Vagina (tissue), 2 donors: ENCODE measurements around the gene ASB3. TPM values are rescaled to one million over a fixed set of nuclear protein-coding genes. Genes with fewer than 3 reads are reported as not detected.
A peak's percentile ranks its signal among the peaks of the same experiment; 100 is the strongest.

Experiments used
- DNase-seq, 2 donors: peaks; one replicate each; pipeline ENCODE4 v3.0.0-alpha.2; 2017; ENCODE audit errors: extremely low spot score in 2 of 2
- H3K27ac ChIP-seq: fragments of 200-600 bp; sonication (generic); one replicate; pipeline ENCODE4 v1.5.1; 2019
- H3K27me3 ChIP-seq: fragments of 200-600 bp; sonication (generic); one replicate; pipeline ENCODE4 v1.5.1; 2019
- H3K36me3 ChIP-seq, 2 donors: fragments of 200-600 bp; sonication (generic); one replicate each; pipeline ENCODE4 v1.5.1; 2017 to 2019
- H3K4me1 ChIP-seq: fragments of 200-600 bp; sonication (generic); one replicate; pipeline ENCODE4 v1.5.1; 2019
- H3K4me3 ChIP-seq, 2 donors: fragments of 200-600 bp; sonication (generic); 1 replicate in 1 of 2; 2 replicates in 1 of 2; pipeline ENCODE4 v1.5.1; 2016 to 2019
- H3K9me3 ChIP-seq: fragments of 200-600 bp; sonication (generic); one replicate; pipeline ENCODE4 v1.5.1; 2019
- POLR2A ChIP-seq, 2 donors: fragments of 450-650 bp; IDR thresholded peaks; one replicate each; pipeline ENCODE4 v1.6.1; 2017; ENCODE audit warnings: antibody characterized with exemption in 2 of 2, mild to moderate bottlenecking in 2 of 2, moderate library complexity in 2 of 2
- POLR2AphosphoS5 ChIP-seq, 2 donors: sonication (generic); formaldehyde crosslinking; IDR thresholded peaks; one replicate each; pipeline ENCODE4 v1.9.0; 2017; ENCODE audit warnings: antibody characterized with exemption in 2 of 2, mild to moderate bottlenecking in 2 of 2, low read depth in 1 of 2; ENCODE audit not compliant: insufficient read depth in 1 of 2
- intact Hi-C: fragments of 100-400 bp; cut with DNase I; formaldehyde crosslinking; loops from one replicate; pipeline ENCODE4 v1.15.1; 2023
- total RNA-seq: library from RNA; depleted of rRNA; stranded (reverse); fragments of >200 nt; gene quantifications from one replicate; pipeline ENCODE4 v1.2.3, GENCODE V29; 2016
- TF ChIP-seq, protein P1 (sequence below), 3 experiments: fragments of 450-650 bp in 2 of 3; fragments of 200-600 bp in 1 of 3; sonication (generic) in 1 of 3; IDR thresholded peaks; one replicate each; pipeline ENCODE4 v1.5.1; 2017 to 2019; ENCODE audit warnings: antibody characterized with exemption in 3 of 3, mild to moderate bottlenecking in 2 of 3, moderate library complexity in 2 of 3

Gene ASB3
- total RNA-seq, 1 donor from 2014 or later: 13.5 TPM

DNA sequence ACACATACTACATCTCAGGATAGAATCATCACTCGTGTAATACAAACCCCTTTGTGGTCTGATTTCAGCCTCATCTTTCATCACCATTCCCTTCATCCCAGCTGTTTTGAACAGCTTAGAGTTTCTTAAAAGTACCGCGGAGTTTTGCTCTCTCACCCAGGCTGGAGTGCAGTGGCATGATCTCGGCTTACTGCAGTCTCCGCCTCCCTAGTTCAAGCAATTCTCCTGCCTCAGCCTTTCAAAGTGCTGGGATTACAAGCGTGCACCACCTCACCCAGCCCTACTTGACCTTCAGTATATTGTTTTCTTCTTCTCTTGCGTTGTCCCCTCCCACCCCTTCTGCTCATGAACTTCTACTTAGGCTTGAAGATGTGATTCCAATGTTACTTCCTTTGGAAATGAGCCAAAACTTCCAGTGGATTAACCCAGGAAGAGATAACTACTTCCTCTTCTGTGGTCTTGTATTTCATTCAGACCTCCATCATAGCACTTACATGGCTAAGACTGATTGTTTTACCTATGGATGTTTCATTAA, 15.9 kb upstream of the ASB3 start:
- no peaks in the 10 kb centered on the region for H3K27me3 ChIP-seq
- peaks cover 0 to 67% of the 10 kb centered on the region in 2 donors for H3K36me3 ChIP-seq
- no peaks in the 10 kb centered on the region for H3K9me3 ChIP-seq
- no peak overlapping the region for H3K4me3 ChIP-seq
- DNase-seq: no peak
- TF ChIP-seq POLR2AphosphoS5 (IDR thresholded peaks at IDR 0.05; ENCODE audit: insufficient read depth in 1 of 2, low read depth in 1 of 2) (no peak), POLR2A (IDR thresholded peaks at IDR 0.05) (no peak)
- TF ChIP-seq, protein P1, sequence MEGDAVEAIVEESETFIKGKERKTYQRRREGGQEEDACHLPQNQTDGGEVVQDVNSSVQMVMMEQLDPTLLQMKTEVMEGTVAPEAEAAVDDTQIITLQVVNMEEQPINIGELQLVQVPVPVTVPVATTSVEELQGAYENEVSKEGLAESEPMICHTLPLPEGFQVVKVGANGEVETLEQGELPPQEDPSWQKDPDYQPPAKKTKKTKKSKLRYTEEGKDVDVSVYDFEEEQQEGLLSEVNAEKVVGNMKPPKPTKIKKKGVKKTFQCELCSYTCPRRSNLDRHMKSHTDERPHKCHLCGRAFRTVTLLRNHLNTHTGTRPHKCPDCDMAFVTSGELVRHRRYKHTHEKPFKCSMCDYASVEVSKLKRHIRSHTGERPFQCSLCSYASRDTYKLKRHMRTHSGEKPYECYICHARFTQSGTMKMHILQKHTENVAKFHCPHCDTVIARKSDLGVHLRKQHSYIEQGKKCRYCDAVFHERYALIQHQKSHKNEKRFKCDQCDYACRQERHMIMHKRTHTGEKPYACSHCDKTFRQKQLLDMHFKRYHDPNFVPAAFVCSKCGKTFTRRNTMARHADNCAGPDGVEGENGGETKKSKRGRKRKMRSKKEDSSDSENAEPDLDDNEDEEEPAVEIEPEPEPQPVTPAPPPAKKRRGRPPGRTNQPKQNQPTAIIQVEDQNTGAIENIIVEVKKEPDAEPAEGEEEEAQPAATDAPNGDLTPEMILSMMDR (IDR thresholded peaks at IDR 0.05): no peak
- intact Hi-C loops: no loop called here
- no peak overlapping the region for H3K27ac ChIP-seq
- H3K4me1 ChIP-seq: no peaks in the 10 kb centered on the region

DNA sequence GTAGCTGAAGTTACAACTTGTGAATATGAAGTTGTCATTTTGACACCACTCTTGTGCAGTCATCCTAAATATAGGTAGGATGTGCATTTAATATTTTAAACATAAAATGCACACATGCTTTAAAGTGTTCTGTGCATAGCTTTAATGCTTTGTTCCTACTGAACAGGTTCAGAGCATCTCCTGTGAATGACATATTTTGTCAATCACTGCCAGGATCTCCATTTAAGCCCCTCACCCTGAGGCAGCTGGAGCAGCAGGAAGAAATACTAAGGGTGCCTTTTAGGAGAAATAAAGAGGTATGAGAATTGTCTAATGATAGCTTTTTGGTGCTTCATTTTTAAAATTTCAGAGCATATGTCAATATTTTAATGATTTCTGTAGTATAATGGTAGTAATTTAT, 14.8 kb upstream of the ASB3 start:
- DNase-seq: no peak
- Histone ChIP-seq H3K9me3 (no peaks in the 10 kb centered on the region), H3K27me3 (no peaks in the 10 kb centered on the region), H3K27ac (no peak overlapping the region), H3K4me1 (no peaks in the 10 kb centered on the region), H3K4me3 (no peak overlapping the region), H3K36me3 (peaks cover 0 to 60% of the 10 kb centered on the region in 2 donors)
- TF ChIP-seq POLR2A (IDR thresholded peaks at IDR 0.05): no peak
- TF ChIP-seq, protein P1 (IDR thresholded peaks at IDR 0.05): no peak
- no peak for TF ChIP-seq POLR2AphosphoS5 (IDR thresholded peaks at IDR 0.05; ENCODE audit: insufficient read depth in 1 of 2, low read depth in 1 of 2)
- intact Hi-C loops: no loop called here

DNA sequence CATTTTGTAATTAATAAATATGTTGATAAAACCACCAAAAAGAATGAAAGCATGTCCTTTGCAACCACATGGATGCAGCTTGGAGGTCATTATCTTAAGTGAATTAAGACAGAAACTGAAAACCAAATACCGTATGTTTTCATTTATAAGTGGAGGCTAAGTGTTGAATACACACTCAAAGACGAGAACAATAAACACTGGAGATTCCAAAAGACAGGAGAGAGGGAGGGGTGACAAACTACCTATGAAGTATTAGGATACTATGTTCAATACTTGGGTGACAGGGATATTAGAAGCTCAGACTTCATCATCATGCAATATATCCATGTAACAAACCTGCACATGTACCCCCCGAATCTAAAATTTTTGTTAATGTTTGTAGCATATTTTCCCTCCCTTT, 7.1 kb upstream of the ASB3 start:
- H3K4me3 ChIP-seq: no peak overlapping the region
- TF ChIP-seq, protein P1 (IDR thresholded peaks at IDR 0.05): no peak
- TF ChIP-seq POLR2AphosphoS5 (IDR thresholded peaks at IDR 0.05; ENCODE audit: insufficient read depth in 1 of 2, low read depth in 1 of 2) (no peak), POLR2A (IDR thresholded peaks at IDR 0.05) (no peak)

DNA sequence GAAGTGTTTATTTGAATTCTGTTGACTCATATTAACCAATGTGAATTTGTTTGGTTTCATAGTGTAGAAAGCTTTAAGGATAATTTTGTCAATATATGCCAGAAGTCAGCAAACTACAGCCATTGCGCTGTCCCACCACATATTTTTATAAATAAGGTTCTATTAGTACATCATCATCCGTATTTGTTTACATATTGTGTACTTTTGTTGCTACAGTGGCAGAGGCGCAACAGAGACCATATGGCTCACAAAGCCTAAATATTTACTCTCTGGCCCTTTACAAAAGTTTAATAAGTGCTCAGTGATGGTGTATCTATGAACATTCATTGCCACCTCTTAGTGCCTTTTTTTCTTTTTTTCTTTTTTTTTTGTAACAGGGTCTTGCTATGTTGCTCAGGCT, 6.5 kb upstream of the ASB3 start:
- Histone ChIP-seq H3K27me3 (no peaks in the 10 kb centered on the region), H3K4me1 (peaks cover 9% of the 10 kb centered on the region), H3K4me3 (no peak overlapping the region), H3K27ac (no peak overlapping the region), H3K36me3 (peaks cover 0 to 30% of the 10 kb centered on the region in 2 donors), H3K9me3 (no peaks in the 10 kb centered on the region)
- no peak for DNase-seq
- intact Hi-C loops: no loop called here
- no peak for TF ChIP-seq POLR2AphosphoS5 (IDR thresholded peaks at IDR 0.05; ENCODE audit: insufficient read depth in 1 of 2, low read depth in 1 of 2)
- TF ChIP-seq POLR2A (IDR thresholded peaks at IDR 0.05): no peak
- TF ChIP-seq, protein P1 (IDR thresholded peaks at IDR 0.05): no peak

More for the DNA sequence above, 7.1 kb upstream of the ASB3 start:
- Histone ChIP-seq H3K9me3 (no peaks in the 10 kb centered on the region), H3K27ac (no peak overlapping the region), H3K27me3 (no peaks in the 10 kb centered on the region), H3K4me1 (peaks cover 4% of the 10 kb centered on the region), H3K36me3 (peaks cover 0 to 36% of the 10 kb centered on the region in 2 donors)
- intact Hi-C loops: no loop called here
- DNase-seq: no peak

DNA sequence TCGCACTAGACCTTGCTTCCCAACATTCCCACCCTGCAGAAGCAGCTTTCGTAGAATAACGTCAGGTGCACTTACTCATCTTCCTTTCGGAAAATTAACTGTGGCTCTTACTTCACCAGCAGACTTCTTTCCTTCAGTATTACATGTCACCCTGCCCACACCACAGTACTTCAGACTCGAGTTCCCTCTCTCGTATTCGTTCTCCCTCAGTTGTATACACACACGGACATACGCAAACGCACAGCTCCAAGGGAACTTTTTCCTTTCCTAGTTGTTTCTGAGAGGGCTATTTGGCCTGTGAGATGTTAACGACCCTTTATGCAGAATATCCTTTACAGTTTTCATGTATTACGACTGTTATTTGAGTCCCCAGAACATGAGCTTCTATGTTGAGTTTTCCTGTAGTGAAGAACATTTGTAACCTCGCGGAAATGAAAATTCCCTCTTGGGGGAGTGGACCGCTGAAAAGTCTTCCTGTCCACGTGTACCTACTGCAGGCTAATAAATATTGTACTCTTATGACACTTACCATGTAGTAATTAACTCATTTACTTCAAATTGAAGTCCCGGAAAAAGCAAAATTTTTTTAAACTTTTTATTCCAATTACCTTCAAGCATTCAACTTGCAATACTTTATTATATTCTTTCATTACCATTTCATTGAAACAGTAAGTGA, 999 bp upstream of the ASB3 start:
- intact Hi-C loops: no loop called here
- H3K27ac ChIP-seq: peak overlapping the region; percentile 82
- no peak for DNase-seq
- H3K36me3 ChIP-seq: no peaks in the 10 kb centered on the region
- H3K9me3 ChIP-seq: no peaks in the 10 kb centered on the region
- peak overlapping the region; percentile 83 to 95 for H3K4me3 ChIP-seq
- TF ChIP-seq, protein P1 (IDR thresholded peaks at IDR 0.05): no peak
- no peak for TF ChIP-seq POLR2AphosphoS5 (IDR thresholded peaks at IDR 0.05; ENCODE audit: insufficient read depth in 1 of 2, low read depth in 1 of 2)
- TF ChIP-seq POLR2A (IDR thresholded peaks at IDR 0.05): no peak
- H3K4me1 ChIP-seq: peaks cover 49% of the 10 kb centered on the region
- H3K27me3 ChIP-seq: no peaks in the 10 kb centered on the region
